GM12864 (cell line): ENCODE measurements around the gene KIR3DL1.
"Not testable (repeated sequence)": the region's sequence is repeated elsewhere in the genome, so short reads cannot be mapped to it uniquely, and the experiment has no call there.

ENCODE experiments used
- DNase-seq: peaks from one replicate; pipeline ENCODE4 v3.0.0-alpha.2; 2011; ENCODE audit warnings: low read depth
- H3K4me3 ChIP-seq: 2 replicates; pipeline ENCODE4 v1.5.1; 2011; ENCODE audit warnings: mild to moderate bottlenecking, low read depth, low read length, control low read depth
- TF ChIP-seq, protein P1 (sequence below): IDR thresholded peaks from 2 replicates; pipeline ENCODE4 v1.5.1; 2011; ENCODE audit warnings: low read depth, mild to moderate bottlenecking, moderate library complexity, low read length, control low read depth, inconsistent platforms; ENCODE audit errors: missing control alignments

Gene KIR3DL1

DNA sequence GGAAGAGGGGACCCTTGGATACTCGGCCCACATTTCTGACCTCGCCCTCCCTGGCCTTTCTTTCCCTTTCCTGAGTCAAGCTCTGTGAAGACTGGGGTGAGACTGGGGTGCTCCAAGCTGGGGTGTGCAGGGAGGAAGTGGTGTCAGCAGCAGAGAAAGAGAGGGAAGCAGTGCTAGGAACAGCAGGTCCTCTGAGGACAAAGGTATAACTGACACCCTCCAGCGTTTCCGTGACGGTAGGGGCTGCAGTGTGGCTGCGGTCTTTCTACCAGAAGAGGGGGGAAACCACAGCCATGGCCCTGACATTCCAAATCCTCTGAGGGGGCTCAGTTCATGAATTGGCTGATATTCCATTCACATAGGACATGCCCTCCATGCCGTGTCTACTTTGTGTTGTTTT lies 35.1 kb downstream of the KIR3DL1 start:
- no peak overlapping the region for H3K4me3 ChIP-seq
- TF ChIP-seq, protein P1, sequence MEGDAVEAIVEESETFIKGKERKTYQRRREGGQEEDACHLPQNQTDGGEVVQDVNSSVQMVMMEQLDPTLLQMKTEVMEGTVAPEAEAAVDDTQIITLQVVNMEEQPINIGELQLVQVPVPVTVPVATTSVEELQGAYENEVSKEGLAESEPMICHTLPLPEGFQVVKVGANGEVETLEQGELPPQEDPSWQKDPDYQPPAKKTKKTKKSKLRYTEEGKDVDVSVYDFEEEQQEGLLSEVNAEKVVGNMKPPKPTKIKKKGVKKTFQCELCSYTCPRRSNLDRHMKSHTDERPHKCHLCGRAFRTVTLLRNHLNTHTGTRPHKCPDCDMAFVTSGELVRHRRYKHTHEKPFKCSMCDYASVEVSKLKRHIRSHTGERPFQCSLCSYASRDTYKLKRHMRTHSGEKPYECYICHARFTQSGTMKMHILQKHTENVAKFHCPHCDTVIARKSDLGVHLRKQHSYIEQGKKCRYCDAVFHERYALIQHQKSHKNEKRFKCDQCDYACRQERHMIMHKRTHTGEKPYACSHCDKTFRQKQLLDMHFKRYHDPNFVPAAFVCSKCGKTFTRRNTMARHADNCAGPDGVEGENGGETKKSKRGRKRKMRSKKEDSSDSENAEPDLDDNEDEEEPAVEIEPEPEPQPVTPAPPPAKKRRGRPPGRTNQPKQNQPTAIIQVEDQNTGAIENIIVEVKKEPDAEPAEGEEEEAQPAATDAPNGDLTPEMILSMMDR = no peak
- DNase-seq = no peak

DNA sequence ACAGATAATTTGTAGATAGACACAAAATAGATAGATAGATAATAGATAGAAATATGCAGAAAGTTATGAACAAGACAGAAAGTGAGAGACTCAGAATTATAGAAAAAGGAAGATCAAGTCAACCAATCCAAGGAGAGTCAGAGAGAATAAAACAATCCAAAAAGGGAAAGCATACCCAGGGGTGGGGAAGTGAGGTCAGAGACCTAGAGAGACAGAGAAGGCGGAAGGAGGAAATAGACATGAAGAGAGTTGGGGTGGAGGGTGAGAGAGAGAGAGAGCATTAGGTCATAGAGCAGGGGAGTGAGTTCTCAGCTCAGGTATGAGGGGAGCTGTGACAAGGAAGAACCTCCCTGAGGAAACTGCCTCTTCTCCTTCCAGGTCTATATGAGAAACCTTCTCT lies 39.0 kb downstream of the KIR3DL1 start:
- DNase-seq, H3K4me3 ChIP-seq: not testable (repeated sequence)

DNA sequence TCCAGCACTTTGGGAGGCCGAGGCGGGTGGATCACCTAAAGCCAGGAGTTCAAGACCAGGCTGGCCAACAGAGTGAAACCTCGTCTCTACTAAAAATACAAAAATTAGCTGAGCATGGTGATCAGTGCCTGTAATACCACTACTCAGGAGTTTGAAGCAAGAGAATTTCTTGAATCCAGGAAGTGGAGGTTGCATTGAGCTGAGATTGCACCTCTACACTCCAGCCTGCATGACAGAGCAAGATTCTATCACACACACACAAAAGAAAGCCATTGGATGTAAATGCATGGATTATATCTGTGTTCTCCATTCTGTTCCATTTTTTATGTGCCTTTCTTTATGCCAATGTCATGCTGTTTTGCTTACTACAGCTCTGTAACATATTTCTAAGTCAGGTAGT lies 42.2 kb downstream of the KIR3DL1 start:
- H3K4me3 ChIP-seq, DNase-seq: not testable (repeated sequence)

DNA sequence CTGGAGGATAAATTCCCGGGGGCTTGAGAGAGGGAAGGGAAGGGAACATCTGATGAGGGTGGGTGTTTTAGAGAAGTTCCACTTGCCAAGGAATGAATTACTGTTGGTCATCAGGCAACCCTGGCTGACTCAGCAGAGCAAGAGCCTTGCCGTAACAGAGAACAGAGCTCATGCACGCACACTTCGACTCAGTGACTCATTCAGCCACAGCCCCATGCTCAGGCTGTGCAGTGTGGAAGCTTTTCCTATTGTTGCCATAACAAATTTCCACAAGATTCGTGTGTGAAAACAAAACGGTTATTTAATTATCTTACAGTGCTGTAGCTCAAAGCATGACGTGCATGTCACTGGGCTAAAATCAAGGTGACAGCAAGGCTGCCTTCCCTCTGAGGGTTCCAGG lies 43.2 kb downstream of the KIR3DL1 start:
- H3K4me3 ChIP-seq, DNase-seq: not testable (repeated sequence)

DNA sequence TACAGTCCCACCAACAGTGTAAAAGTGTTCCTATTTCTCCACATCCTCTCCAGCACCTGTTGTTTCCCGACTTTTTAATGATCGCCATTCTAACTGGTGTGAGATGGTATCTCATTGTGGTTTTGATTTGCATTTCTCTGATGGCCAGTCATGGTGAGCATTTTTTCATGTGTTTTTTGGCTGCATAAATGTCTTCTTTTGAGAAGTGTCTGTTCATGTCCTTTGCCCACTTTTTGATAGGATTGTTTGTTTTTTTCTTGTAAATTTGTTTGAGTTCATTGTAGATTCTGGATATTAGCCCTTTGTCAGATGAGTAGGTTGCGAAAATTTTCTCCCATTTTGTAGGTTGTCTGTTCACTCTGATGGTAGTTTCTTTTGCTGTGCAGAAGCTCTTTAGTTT lies 47.2 kb downstream of the KIR3DL1 start:
- not testable (repeated sequence) for H3K4me3 ChIP-seq

DNA sequence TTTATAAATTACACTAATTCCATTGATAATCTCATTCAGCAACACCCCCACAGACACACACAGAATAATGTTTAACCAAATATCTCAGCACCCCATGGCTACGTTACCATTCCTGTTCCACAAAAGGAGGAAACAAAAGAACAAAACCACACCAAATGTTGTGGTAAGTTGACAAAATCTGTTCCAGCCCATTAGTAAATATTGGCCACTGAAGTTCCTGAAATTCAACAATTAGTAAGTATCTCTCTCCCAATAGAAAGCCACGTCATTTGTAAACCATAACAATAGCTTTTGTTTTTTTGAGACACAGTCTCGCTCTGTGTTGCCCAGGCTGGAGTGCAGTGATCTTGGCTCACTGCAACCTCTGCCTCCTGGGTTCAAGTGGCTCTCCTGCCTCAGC lies 55.4 kb downstream of the KIR3DL1 start:
- H3K4me3 ChIP-seq = no peak overlapping the region
- no peak for DNase-seq
- TF ChIP-seq, protein P1 = no peak

More for the DNA sequence above, 47.2 kb downstream of the KIR3DL1 start:
- not testable (repeated sequence) for DNase-seq

DNA sequence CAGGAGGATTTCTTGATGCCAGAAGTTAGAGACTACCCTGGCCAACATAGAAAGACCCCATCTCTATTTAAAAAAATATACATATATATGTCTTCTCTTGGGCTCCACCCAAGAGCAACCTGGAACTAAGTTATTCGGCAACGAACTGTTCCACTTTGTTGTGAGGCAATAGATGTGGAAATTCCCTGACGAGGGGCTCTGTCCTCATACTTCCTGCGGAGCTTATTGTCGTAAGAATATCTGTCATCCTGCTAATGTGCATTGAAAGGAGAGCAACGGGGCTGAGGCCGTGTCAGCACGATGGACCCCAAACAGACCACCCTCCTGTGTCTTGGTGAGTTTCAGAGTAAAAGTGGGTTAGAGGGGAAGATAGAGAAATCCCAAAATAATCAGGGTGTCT lies 57.7 kb downstream of the KIR3DL1 start, which contains the start of gene FCAR:
TSS of gene FCAR (plus strand) at position 246 of the 400 bp plus-strand sequence. CDS start at position 301, 55 bp downstream.
- H3K4me3 ChIP-seq = no peak within 1 kb of the TSS
- TF ChIP-seq, protein P1 = no peak
- DNase-seq = no peak

DNA sequence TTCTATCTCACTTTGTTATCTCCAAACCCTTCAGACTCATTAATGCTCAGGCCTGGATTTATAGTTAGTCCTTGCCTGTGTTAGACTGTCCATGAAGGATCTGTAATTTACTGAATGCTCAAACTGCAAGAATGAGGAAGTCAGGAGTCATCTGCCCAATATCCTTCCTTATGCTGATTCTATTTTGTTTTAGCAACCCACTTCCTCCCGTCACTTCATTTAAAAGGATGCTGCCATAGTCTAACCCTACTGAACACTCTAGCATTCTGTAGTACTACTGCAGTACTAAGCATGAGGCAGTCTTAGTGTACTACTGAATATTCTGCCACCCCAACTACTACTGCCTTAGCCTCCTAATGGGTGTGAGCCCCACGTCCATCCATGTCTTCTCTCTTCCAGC lies 59.2 kb downstream of the KIR3DL1 start:
- no peak overlapping the region for H3K4me3 ChIP-seq
- TF ChIP-seq, protein P1 = no peak
- no peak for DNase-seq

DNA sequence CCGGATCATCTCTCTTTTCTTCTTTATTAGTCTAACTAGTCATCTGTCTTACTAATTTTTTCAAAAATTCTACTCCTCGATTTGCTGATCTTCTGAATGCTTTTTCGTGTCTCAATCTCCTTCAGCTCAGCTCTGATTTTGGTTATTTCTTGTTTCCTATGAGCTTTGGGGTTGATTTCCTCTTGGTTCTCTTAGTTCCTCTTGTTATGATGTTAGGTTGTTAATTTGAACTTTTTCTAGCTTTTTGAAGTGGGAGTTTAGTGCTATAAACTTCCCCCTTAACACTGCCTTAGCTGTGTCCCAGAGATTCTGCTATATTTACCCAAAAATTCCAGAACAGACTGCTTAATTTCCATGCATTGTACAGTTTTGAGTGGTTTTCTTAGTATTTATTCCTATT lies 61.2 kb downstream of the KIR3DL1 start:
- TF ChIP-seq, protein P1 = no peak
- H3K4me3 ChIP-seq = no peak overlapping the region
- DNase-seq = no peak
